SJCRH30 (cell line): ENCODE data around the gene C12orf75. TPM values are rescaled to one million over a fixed set of nuclear protein-coding genes. Genes with fewer than 3 reads are reported as not detected.
"Not testable (repeated sequence)": the region's sequence is repeated elsewhere in the genome, so short reads cannot be mapped to it uniquely, and the experiment has no call there.

Experiments
- DNase-seq, 2 experiments: peaks; one replicate each; pipeline ENCODE4 v3.0.0-alpha.2; 2015 to 2020
- H3K27ac ChIP-seq: fragments of 250-450 bp; sonication (Bioruptor Pico); 2 replicates; pipeline ENCODE4 v1.5.1; 2020; ENCODE audit warnings: mild to moderate bottlenecking, moderate library complexity
- H3K27me3 ChIP-seq: fragments of 250-450 bp; sonication (Bioruptor Pico); 2 replicates; pipeline ENCODE4 v1.5.1; 2020; ENCODE audit warnings: mild to moderate bottlenecking, moderate library complexity
- H3K36me3 ChIP-seq: fragments of 250-450 bp; sonication (Bioruptor Pico); 2 replicates; pipeline ENCODE4 v1.5.1; 2020; ENCODE audit warnings: mild to moderate bottlenecking, moderate library complexity
- H3K4me1 ChIP-seq: fragments of 250-450 bp; sonication (Bioruptor Pico); 2 replicates; pipeline ENCODE4 v1.5.1; 2020; ENCODE audit warnings: mild to moderate bottlenecking, moderate library complexity
- H3K4me3 ChIP-seq: fragments of 250-450 bp; sonication (Bioruptor Pico); 2 replicates; pipeline ENCODE4 v1.5.1; 2020; ENCODE audit warnings: mild to moderate bottlenecking, moderate library complexity
- H3K9me3 ChIP-seq: fragments of 250-450 bp; sonication (Bioruptor Pico); replicated peaks from 2 replicates; pipeline ENCODE4 v1.5.1; 2020; ENCODE audit warnings: mild to moderate bottlenecking, moderate library complexity
- total RNA-seq: library from RNA; depleted of rRNA; stranded (reverse); fragments of >200 nt; shearing (Covaris generic); gene quantifications from 2 replicates; pipeline ENCODE4 v1.2.3, GENCODE V29; 2014

The C12orf75 gene
- total RNA-seq, 1 experiment from 2014 or later = 36.2 TPM

DNA sequence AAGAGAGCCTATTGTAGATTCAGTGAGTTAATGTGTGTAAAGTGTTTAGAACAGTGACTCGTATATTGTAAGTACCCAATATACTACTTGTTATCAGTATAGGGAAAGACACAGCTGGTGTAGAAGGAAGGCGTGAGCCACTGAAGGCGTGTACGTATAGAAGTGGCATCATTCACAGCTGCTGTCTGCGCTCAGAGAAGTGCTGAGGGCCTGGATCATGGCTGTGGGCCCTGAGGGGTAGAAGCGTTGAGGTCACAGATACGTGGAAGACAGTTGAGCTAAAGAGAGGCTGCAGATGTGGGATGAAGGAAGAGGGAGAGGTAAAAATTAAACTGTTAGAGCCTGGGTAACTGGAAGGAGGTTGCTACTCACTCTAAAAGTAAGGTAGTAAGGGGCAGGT is 5.9 kb downstream of the C12orf75 start:
- Histone ChIP-seq H3K27me3 (no peaks in the 10 kb centered on the region), H3K9me3 (0 out of 2 replicates have a peak, but pooled peaks cover 3% of the 10 kb centered on the region), H3K27ac (no peak overlapping the region), H3K4me1 (0 out of 2 replicates have a peak, but pooled peaks cover 2% of the 10 kb centered on the region), H3K4me3 (no peak overlapping the region), H3K36me3 (no peaks in the 10 kb centered on the region)
- no peak for DNase-seq

DNA sequence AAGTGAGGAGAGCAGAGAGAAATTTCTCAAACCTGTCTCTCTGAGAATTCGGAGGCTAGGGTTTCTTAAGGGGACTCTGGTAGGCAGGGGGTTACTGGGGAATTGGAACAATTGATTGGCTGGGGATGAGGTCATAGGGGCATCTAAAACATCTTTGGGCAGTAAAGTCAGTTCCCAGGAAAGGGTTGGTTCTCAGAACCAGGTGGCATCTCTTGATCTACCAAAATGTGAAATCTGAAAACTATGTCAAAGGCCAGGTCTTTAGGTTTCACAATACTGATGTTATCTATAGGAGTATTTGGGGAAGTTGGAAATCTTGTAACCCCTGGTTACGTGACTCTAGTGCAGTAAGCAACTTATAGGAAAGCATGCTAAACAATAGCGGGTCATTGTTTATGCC is 6.9 kb downstream of the C12orf75 start:
- no peaks in the 10 kb centered on the region for H3K36me3 ChIP-seq
- 0 out of 2 replicates have a peak, but pooled peaks cover 2% of the 10 kb centered on the region for H3K4me1 ChIP-seq
- H3K27me3 ChIP-seq = no peaks in the 10 kb centered on the region
- no peak for DNase-seq
- H3K27ac ChIP-seq = no peak overlapping the region
- H3K9me3 ChIP-seq = 0 out of 2 replicates have a peak, but pooled peaks cover 3% of the 10 kb centered on the region
- no peak overlapping the region for H3K4me3 ChIP-seq

DNA sequence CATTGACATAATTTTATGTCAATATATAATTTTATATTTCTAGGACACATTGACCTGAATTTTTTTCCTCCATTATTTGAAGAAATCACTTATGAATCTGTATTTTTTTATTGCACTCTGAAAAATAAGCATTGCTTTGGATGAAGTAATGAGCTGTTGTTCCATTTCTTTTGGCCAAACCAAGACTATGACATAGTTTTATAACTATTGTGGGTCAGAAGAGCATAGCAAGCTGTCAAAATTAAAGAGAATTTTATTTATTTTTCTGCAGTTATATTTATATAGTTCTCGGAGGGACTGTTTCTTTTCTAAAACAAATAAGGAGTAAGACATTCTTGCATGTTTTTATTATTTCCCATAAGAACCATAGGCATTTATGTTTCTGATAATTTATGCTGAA is 8.5 kb downstream of the C12orf75 start:
- no peak for DNase-seq
- no peaks in the 10 kb centered on the region for H3K36me3 ChIP-seq

GRCh38 chr12:105341010-105341409 is 10.5 kb downstream of the C12orf75 start:
- Histone ChIP-seq H3K36me3 (no peaks in the 10 kb centered on the region), H3K4me1 (no peaks in the 10 kb centered on the region)
- no peak for DNase-seq

More for the DNA sequence above, 8.5 kb downstream of the C12orf75 start:
- Histone ChIP-seq H3K4me1 (0 out of 2 replicates have a peak, but pooled peaks cover 2% of the 10 kb centered on the region), H3K9me3 (0 out of 2 replicates have a peak, but pooled peaks cover 3% of the 10 kb centered on the region), H3K4me3 (no peak overlapping the region), H3K27me3 (no peaks in the 10 kb centered on the region), H3K27ac (no peak overlapping the region)

DNA sequence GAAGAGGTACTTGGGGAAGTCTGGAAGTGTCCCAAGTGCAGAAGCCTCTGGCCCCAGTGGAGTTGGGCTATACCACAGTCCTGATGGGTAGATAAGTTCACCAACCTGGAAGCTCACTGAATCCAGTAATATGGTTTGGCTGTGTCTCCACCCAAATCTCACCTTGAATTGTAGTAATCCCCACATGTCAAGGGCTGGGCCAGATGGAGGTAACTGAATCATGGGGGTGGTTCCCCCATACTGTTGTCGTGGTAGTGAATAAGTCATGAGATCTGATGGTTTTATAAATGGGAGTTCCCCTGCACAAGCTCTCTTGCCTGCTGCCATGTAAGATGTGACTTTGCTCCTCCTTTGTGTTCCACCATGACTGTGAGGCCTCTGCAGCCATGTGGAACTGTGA is 11.1 kb downstream of the C12orf75 start:
- H3K36me3 ChIP-seq, DNase-seq, H3K9me3 ChIP-seq, H3K27me3 ChIP-seq, H3K27ac ChIP-seq, H3K4me1 ChIP-seq, H3K4me3 ChIP-seq: not testable (repeated sequence)

More at GRCh38 chr12:105341010-105341409, 10.5 kb downstream of the C12orf75 start:
- no peaks in the 10 kb centered on the region for H3K27me3 ChIP-seq
- H3K9me3 ChIP-seq = 0 out of 2 replicates have a peak, but pooled peaks cover 3% of the 10 kb centered on the region
- no peak overlapping the region for H3K4me3 ChIP-seq
- H3K27ac ChIP-seq = no peak overlapping the region

- H3K4me3 ChIP-seq = no peak overlapping the region
- H3K36me3 ChIP-seq = no peaks in the 10 kb centered on the region
- H3K27ac ChIP-seq = no peak overlapping the region
- DNase-seq = no peak
- H3K27me3 ChIP-seq = no peaks in the 10 kb centered on the region
- H3K9me3 ChIP-seq = 0 out of 2 replicates have a peak, but pooled peaks cover 3% of the 10 kb centered on the region
- H3K4me1 ChIP-seq = no peaks in the 10 kb centered on the region
Observed at GRCh38 chr12:105342464-105342863, 12.0 kb downstream of the C12orf75 start.

- Histone ChIP-seq H3K27me3 (no peaks in the 10 kb centered on the region), H3K4me3 (no peak overlapping the region), H3K36me3 (no peaks in the 10 kb centered on the region), H3K9me3 (0 out of 2 replicates have a peak, but pooled peaks cover 3% of the 10 kb centered on the region), H3K27ac (no peak overlapping the region), H3K4me1 (no peaks in the 10 kb centered on the region)
- no peak for DNase-seq
Observed at GRCh38 chr12:105343836-105344235, 13.3 kb downstream of the C12orf75 start.

GRCh38 chr12:105347499-105347898 is 17.0 kb downstream of the C12orf75 start:
- Histone ChIP-seq H3K4me3 (no peak overlapping the region), H3K4me1 (no peaks in the 10 kb centered on the region), H3K36me3 (peaks cover 4% of the 10 kb centered on the region; the same call in 1 of the 2 replicates), H3K27me3 (no peaks in the 10 kb centered on the region), H3K9me3 (no peaks in the 10 kb centered on the region), H3K27ac (no peak overlapping the region)
- DNase-seq = no peak

DNA sequence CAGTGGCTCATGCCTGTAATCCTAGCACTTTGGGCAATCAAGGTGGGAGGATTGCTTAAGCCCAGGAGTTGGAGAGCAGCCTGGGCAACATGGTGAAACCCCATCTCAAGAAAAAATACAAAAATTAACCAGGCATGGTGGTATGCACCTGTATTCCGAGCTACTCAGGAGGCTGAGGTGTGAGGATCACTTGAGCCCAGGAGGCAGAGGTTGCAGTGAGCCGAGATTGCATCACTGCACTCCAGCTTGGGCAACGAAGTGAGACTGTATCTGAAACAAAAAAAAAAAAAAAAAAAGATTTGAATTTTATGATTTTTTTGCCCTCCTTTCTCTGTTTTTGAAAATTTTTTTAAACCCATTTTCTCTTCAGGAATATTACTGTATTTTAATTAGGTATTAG is 17.7 kb downstream of the C12orf75 start:
- no peak for DNase-seq
- Histone ChIP-seq H3K27me3 (no peaks in the 10 kb centered on the region), H3K36me3 (peaks cover 4% of the 10 kb centered on the region; the same call in 1 of the 2 replicates), H3K4me3 (no peak overlapping the region), H3K9me3 (no peaks in the 10 kb centered on the region), H3K27ac (no peak overlapping the region), H3K4me1 (no peaks in the 10 kb centered on the region)

GRCh38 chr12:105348561-105348960 is 18.1 kb downstream of the C12orf75 start:
- Histone ChIP-seq H3K36me3 (peaks cover 4% of the 10 kb centered on the region; the same call in 1 of the 2 replicates), H3K4me3 (no peak overlapping the region), H3K27me3 (no peaks in the 10 kb centered on the region), H3K27ac (no peak overlapping the region), H3K4me1 (no peaks in the 10 kb centered on the region), H3K9me3 (no peaks in the 10 kb centered on the region)
- DNase-seq = no peak

- no peaks in the 10 kb centered on the region for H3K27me3 ChIP-seq
- H3K4me3 ChIP-seq = no peak overlapping the region
- no peaks in the 10 kb centered on the region for H3K4me1 ChIP-seq
- H3K36me3 ChIP-seq = peaks cover 4% of the 10 kb centered on the region; the same call in 1 of the 2 replicates
- DNase-seq = no peak
- H3K27ac ChIP-seq = no peak overlapping the region
- no peaks in the 10 kb centered on the region for H3K9me3 ChIP-seq
Observed at GRCh38 chr12:105349138-105349537, 18.6 kb downstream of the C12orf75 start.

- Histone ChIP-seq H3K36me3 (peaks cover 4% of the 10 kb centered on the region; the same call in 1 of the 2 replicates), H3K9me3 (no peaks in the 10 kb centered on the region), H3K27ac (no peak overlapping the region), H3K4me3 (no peak overlapping the region), H3K4me1 (no peaks in the 10 kb centered on the region), H3K27me3 (no peaks in the 10 kb centered on the region)
- no peak for DNase-seq
Observed at GRCh38 chr12:105351523-105351922, 21.0 kb downstream of the C12orf75 start.

GRCh38 chr12:105352052-105352451 is 21.6 kb downstream of the C12orf75 start:
- no peak overlapping the region for H3K4me3 ChIP-seq
- no peaks in the 10 kb centered on the region for H3K4me1 ChIP-seq
- no peak overlapping the region for H3K27ac ChIP-seq
- H3K9me3 ChIP-seq = no peaks in the 10 kb centered on the region
- DNase-seq = no peak
- H3K36me3 ChIP-seq = peaks cover 4% of the 10 kb centered on the region; the same call in 1 of the 2 replicates
- no peaks in the 10 kb centered on the region for H3K27me3 ChIP-seq

- peaks cover 4% of the 10 kb centered on the region; the same call in 1 of the 2 replicates for H3K36me3 ChIP-seq
- no peak overlapping the region for H3K4me3 ChIP-seq
- no peak for DNase-seq
- H3K4me1 ChIP-seq = no peaks in the 10 kb centered on the region
- no peaks in the 10 kb centered on the region for H3K9me3 ChIP-seq
- H3K27me3 ChIP-seq = no peaks in the 10 kb centered on the region
- no peak overlapping the region for H3K27ac ChIP-seq
Observed at GRCh38 chr12:105352940-105353635, 22.6 kb downstream of the C12orf75 start.

GRCh38 chr12:105355752-105356151 is 25.3 kb downstream of the C12orf75 start:
- peaks cover 4% of the 10 kb centered on the region; the same call in 1 of the 2 replicates for H3K36me3 ChIP-seq
- no peak overlapping the region for H3K27ac ChIP-seq
- no peak overlapping the region for H3K4me3 ChIP-seq
- no peaks in the 10 kb centered on the region for H3K27me3 ChIP-seq
- no peak for DNase-seq
- no peaks in the 10 kb centered on the region for H3K4me1 ChIP-seq
- H3K9me3 ChIP-seq = no peaks in the 10 kb centered on the region
